Activated CD4-positive, alpha-beta T cell treated with anti-CD3 and anti-CD28 coated beads for 4 hours (primary cell): ENCODE data around the gene FGF19.

Experiments
- DNase-seq, 2 donors: peaks; one replicate each; pipeline ENCODE4 v3.0.0-alpha.2; 2020

The FGF19 gene

GRCh38 chr11:69654001-69654659 lies 49.7 kb downstream of the FGF19 start:
- no peak for DNase-seq

GRCh38 chr11:69653406-69653960 lies 50.3 kb downstream of the FGF19 start:
- DNase-seq = no peak

GRCh38 chr11:69652999-69653398 lies 50.8 kb downstream of the FGF19 start:
- no peak for DNase-seq

- DNase-seq = no peak
These were observed 51.8 kb downstream of the FGF19 start for GRCh38 chr11:69651834-69652620.

- DNase-seq = no peak
These were observed 52.9 kb downstream of the FGF19 start for GRCh38 chr11:69650832-69651344.

- no peak for DNase-seq
These were observed 53.6 kb downstream of the FGF19 start for GRCh38 chr11:69650081-69650831.

GRCh38 chr11:69649576-69649900 lies 54.3 kb downstream of the FGF19 start:
- DNase-seq = no peak

- DNase-seq = no peak
These were observed 54.9 kb downstream of the FGF19 start for GRCh38 chr11:69648679-69649575.
